GM12801 (cell line): ENCODE measurements around the gene PIGU.

Experiments used
- TF ChIP-seq, protein P1 (sequence below): IDR thresholded peaks from one replicate; pipeline ENCODE4 v1.5.1; 2011; ENCODE audit warnings: control low read depth; ENCODE audit not compliant: insufficient read length; ENCODE audit errors: extremely low read depth

PIGU gene

GRCh38 chr20:34546751-34547181 is 130.1 kb downstream of the PIGU start:
- TF ChIP-seq, protein P1, sequence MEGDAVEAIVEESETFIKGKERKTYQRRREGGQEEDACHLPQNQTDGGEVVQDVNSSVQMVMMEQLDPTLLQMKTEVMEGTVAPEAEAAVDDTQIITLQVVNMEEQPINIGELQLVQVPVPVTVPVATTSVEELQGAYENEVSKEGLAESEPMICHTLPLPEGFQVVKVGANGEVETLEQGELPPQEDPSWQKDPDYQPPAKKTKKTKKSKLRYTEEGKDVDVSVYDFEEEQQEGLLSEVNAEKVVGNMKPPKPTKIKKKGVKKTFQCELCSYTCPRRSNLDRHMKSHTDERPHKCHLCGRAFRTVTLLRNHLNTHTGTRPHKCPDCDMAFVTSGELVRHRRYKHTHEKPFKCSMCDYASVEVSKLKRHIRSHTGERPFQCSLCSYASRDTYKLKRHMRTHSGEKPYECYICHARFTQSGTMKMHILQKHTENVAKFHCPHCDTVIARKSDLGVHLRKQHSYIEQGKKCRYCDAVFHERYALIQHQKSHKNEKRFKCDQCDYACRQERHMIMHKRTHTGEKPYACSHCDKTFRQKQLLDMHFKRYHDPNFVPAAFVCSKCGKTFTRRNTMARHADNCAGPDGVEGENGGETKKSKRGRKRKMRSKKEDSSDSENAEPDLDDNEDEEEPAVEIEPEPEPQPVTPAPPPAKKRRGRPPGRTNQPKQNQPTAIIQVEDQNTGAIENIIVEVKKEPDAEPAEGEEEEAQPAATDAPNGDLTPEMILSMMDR: no peak

- TF ChIP-seq, protein P1: no peak
Observed at GRCh38 chr20:34544109-34544796, 132.6 kb downstream of the PIGU start.

- TF ChIP-seq, protein P1: no peak
Observed at GRCh38 chr20:34543463-34544056, 133.3 kb downstream of the PIGU start.

- TF ChIP-seq, protein P1: no peak
Observed at GRCh38 chr20:34542439-34542838, 134.5 kb downstream of the PIGU start.

- TF ChIP-seq, protein P1: no peak
Observed at GRCh38 chr20:34541917-34542316, 135.0 kb downstream of the PIGU start.

DNA sequence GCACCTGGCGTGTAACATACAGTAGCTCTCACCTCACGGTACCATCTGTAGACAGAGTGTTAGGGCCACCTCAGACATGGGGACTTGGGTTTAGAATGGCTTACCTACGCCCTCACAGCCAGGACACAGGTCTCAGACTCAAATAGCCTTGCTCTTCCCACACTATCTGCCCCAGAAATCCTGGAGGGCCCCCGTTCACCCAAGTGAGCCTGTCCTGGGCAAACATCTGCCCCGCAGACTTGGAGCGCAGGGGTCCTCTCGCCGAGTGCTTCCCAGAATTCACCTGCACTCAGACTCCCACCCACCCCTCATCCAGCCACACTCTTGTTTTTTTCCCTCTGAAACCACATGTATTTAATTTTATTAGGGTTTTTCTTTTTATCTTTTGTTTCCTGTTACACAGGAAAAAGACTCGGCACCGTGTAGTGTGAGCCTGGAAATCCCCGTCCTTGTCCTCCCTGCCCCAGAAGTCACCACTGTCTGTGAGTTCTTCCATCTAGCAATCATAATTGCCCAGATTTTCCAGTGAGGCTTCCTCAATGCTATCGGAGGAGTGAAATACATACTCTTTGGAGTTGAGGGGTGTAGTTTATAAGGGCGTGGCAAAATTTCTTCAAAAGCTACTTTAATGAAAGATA is 135.5 kb downstream of the PIGU start:
- TF ChIP-seq, protein P1: no peak

DNA sequence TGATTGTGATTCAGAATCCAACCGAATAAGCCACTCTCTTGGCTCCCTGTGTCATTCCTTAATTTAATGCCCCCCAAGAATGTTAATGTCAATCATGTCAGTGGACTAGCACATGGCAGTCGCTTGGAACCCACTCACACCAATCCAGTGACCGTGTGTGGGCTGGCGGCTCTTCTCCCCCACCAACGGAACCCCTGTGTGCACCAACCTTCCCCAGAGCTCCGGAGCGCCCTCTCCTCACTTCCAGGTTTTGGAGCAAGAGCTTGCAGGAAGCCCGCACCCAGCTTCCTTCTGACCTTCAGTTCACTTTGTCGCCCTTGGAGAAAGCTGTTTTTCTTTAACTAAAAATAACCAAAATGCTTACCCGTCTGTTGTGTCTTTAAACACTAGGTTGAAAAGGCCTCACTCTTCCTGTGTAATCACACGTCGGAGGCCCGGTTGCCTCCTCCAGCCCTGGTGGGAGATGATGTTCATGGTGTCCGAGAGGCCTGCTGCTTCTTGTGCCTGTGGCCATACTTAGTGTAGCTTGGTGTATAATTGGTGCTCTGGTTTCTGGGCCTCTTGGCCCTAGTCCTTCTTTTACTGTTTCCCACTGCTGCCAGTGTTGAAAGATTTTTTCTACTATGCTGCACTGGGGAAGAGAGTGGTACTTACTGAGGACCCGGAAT is 136.2 kb downstream of the PIGU start:
- TF ChIP-seq, protein P1: no peak
